Measurements from ENCODE around the gene FBLN1.

GRCh38 chr22:45521178-45521577, 18.5 kb downstream of the FBLN1 start:
- TF ChIP-seq POLR2A (IDR thresholded peaks at IDR 0.05; ENCODE audit: low read length) (no peak), GATA1 (IDR thresholded peaks at IDR 0.05; ENCODE audit: low read depth, low read length) (no peak)
